ENCODE data around the gene NOL9. TPM values are rescaled to one million over a fixed set of nuclear protein-coding genes. Genes with fewer than 3 reads are reported as not detected.
A peak's percentile ranks its signal among the peaks of the same experiment; 100 is the strongest.

The NOL9 gene
- total RNA-seq, 1 donor from 2014 or later = 49.5 TPM

DNA sequence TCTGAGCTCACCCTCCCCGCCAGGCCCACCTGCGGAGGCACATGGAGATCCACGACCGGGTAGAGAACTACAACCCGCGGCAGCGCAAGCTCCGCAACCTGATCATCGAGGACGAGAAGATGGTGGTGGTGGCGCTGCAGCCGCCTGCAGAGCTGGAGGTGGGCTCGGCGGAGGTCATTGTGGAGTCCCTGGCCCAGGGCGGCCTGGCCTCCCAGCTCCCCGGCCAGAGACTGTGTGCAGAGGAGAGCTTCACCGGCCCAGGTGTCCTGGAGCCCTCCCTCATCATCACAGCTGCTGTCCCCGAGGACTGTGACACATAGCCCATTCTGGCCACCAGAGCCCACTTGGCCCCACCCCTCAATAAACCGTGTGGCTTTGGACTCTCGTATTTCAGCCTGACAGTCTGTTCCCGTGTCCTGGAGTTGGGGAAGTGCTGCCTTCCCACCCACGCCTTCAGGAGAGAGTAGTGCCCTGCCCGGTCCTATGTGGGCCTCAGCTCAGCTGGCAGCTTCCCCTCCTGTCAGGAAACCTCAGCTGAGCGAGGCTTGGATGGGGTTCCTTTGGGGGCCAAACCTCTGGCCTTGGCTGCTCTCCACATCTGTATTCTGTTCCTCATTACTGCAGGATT is 34.7 kb upstream of the NOL9 start:
- H3K9me3 Mint-ChIP-seq (ENCODE audit: low read depth) = no peaks in the 10 kb centered on the region
- no peak overlapping the region for H3K27ac Mint-ChIP-seq
- DNase-seq (ENCODE audit: low spot score, unreplicated experiment) = no peak
- H3K36me3 Mint-ChIP-seq (ENCODE audit: insufficient read depth) = peaks cover 6% of the 10 kb centered on the region
- TF ChIP-seq, protein P1, sequence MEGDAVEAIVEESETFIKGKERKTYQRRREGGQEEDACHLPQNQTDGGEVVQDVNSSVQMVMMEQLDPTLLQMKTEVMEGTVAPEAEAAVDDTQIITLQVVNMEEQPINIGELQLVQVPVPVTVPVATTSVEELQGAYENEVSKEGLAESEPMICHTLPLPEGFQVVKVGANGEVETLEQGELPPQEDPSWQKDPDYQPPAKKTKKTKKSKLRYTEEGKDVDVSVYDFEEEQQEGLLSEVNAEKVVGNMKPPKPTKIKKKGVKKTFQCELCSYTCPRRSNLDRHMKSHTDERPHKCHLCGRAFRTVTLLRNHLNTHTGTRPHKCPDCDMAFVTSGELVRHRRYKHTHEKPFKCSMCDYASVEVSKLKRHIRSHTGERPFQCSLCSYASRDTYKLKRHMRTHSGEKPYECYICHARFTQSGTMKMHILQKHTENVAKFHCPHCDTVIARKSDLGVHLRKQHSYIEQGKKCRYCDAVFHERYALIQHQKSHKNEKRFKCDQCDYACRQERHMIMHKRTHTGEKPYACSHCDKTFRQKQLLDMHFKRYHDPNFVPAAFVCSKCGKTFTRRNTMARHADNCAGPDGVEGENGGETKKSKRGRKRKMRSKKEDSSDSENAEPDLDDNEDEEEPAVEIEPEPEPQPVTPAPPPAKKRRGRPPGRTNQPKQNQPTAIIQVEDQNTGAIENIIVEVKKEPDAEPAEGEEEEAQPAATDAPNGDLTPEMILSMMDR (IDR thresholded peaks at IDR 0.05; ENCODE audit: unreplicated experiment) = no peak
- H3K4me3 Mint-ChIP-seq (ENCODE audit: low read depth) = no peak overlapping the region
- no peaks in the 10 kb centered on the region for H3K27me3 Mint-ChIP-seq
- H3K4me1 Mint-ChIP-seq (ENCODE audit: low read depth) = peaks cover 5% of the 10 kb centered on the region

DNA sequence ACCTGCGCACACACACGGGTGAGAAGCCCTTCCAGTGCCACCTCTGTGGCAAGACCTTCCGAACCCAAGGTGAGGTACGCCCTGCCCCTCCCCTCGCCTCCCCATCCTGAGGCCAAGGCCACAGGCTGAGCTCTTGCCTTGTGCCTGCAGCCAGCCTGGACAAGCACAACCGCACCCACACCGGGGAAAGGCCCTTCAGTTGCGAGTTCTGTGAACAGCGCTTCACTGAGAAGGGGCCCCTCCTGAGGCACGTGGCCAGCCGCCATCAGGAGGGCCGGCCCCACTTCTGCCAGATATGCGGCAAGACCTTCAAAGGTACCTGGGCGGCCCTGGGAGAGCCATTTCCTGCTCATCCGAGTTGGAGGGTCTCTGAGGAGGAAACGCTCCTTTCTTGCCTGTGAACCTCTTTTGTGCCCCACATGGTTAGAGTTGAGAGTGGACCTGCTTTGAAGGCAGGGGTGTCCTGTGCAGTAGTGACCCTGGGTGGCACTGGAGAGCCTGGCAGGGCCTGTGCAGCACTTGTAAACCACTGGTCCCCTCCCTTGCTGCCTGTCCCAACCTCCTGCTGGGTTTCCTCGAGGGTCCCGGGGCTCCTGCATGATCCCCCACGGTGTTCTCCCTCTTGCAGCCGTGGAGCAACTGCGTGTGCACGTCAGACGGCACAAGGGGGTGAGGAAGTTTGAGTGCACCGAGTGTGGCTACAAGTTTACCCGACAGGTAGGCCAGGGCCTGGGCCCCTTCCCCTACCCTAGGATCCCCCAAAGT is 34.0 kb upstream of the NOL9 start:
- H3K4me3 Mint-ChIP-seq (ENCODE audit: low read depth) = no peak overlapping the region
- H3K4me1 Mint-ChIP-seq (ENCODE audit: low read depth) = peaks cover 5% of the 10 kb centered on the region
- peaks cover 4% of the 10 kb centered on the region for H3K36me3 Mint-ChIP-seq (ENCODE audit: insufficient read depth)
- H3K9me3 Mint-ChIP-seq (ENCODE audit: low read depth) = no peaks in the 10 kb centered on the region
- TF ChIP-seq, protein P1 (IDR thresholded peaks at IDR 0.05; ENCODE audit: unreplicated experiment) = no peak
- H3K27me3 Mint-ChIP-seq = no peaks in the 10 kb centered on the region
- no peak for DNase-seq (ENCODE audit: low spot score, unreplicated experiment)
- H3K27ac Mint-ChIP-seq = no peak overlapping the region

DNA sequence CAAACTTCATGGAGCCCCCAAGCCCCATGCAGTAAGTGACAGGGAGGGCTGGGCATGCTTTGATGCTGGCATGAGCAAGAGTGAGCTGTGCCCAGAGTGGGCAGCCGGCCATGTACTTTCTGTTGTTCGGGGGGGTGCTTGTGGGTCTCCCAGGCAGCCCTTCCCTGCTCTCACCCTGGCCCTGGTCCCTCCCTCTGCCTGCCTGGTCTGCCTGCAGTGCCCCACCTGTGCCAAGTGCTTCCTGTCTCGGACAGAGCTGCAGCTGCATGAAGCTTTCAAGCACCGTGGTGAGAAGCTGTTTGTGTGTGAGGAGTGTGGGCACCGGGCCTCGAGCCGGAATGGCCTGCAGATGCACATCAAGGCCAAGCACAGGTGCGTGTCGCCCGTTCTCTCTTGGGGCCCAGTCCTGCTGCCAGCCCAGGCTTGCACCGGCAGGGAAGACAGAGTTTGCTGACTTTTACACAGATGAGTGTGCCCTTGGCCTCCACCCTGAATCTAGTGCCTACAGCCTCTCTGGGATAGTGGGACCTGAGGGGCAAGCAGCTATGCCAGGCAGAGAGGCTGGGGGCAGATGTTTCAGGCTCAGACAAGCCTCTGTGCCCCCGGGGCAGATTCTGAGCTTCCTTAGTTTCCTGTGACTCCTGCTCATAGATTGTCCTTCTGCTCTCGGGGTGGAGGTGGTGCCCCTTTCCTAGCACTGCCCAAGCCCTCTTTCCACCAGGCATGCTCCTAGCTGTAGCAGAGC is 33.1 kb upstream of the NOL9 start:
- DNase-seq (ENCODE audit: low spot score, unreplicated experiment) = no peak
- no peak overlapping the region for H3K27ac Mint-ChIP-seq
- TF ChIP-seq, protein P1 (IDR thresholded peaks at IDR 0.05; ENCODE audit: unreplicated experiment) = no peak

DNA sequence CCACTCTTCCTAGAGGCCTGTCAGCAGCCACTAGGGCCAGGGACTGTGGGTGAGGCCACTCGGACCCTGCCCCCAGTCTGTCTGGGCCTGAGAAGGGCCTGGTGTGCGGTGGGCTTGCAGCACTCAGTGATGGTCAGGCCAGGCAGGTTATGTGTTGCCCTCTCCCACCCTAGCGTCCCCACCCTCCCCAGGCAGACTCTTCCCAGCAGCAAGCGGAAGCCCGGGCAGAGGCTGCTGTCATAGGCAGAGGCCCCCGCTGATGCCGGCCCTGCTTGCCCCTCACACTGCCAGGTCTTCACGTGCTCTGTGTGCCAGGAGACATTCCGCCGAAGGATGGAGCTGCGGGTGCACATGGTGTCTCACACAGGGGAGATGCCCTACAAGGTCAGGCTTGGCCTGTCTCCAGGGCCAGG is 32.1 kb upstream of the NOL9 start:
- peak overlapping the region; percentile 37 for H3K27ac Mint-ChIP-seq
- TF ChIP-seq, protein P1 (IDR thresholded peaks at IDR 0.05; ENCODE audit: unreplicated experiment) = no peak
- no peak overlapping the region for H3K4me3 Mint-ChIP-seq (ENCODE audit: low read depth)
- no peaks in the 10 kb centered on the region for H3K27me3 Mint-ChIP-seq
- H3K4me1 Mint-ChIP-seq (ENCODE audit: low read depth) = peaks cover 12% of the 10 kb centered on the region
- H3K36me3 Mint-ChIP-seq (ENCODE audit: insufficient read depth) = peaks cover 4% of the 10 kb centered on the region
- DNase-seq (ENCODE audit: low spot score, unreplicated experiment) = no peak
- no peaks in the 10 kb centered on the region for H3K9me3 Mint-ChIP-seq (ENCODE audit: low read depth)

More for the DNA sequence above, 33.1 kb upstream of the NOL9 start:
- no peaks in the 10 kb centered on the region for H3K27me3 Mint-ChIP-seq
- H3K4me1 Mint-ChIP-seq (ENCODE audit: low read depth) = peaks cover 7% of the 10 kb centered on the region
- H3K9me3 Mint-ChIP-seq (ENCODE audit: low read depth) = no peaks in the 10 kb centered on the region
- H3K4me3 Mint-ChIP-seq (ENCODE audit: low read depth) = no peak overlapping the region
- H3K36me3 Mint-ChIP-seq (ENCODE audit: insufficient read depth) = peaks cover 4% of the 10 kb centered on the region

DNA sequence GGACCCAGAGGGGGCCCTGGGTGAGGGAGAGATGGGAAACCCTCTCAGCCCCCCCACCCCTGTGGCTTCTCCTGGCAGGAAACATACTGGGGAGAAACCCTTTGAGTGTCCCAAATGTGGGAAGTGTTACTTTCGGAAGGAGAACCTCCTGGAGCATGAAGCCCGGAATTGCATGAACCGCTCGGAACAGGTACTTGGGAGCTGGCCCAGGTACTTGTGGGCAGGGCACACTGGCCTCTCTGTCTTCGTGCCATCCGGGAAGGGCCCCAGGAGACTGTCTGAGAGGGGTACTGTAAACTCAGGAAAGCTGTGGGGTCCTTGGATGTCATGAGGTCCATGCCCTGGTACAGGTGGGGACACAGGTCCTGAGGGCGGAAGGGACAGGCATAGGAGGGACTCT is 31.5 kb upstream of the NOL9 start:
- Mint-ChIP-seq H3K27me3 (no peaks in the 10 kb centered on the region), H3K36me3 (ENCODE audit: insufficient read depth) (peaks cover 4% of the 10 kb centered on the region), H3K4me3 (ENCODE audit: low read depth) (no peak overlapping the region), H3K27ac (no peak overlapping the region), H3K9me3 (ENCODE audit: low read depth) (no peaks in the 10 kb centered on the region), H3K4me1 (ENCODE audit: low read depth) (peaks cover 16% of the 10 kb centered on the region)
- TF ChIP-seq, protein P1 (IDR thresholded peaks at IDR 0.05; ENCODE audit: unreplicated experiment) = no peak
- no peak for DNase-seq (ENCODE audit: low spot score, unreplicated experiment)
